Measurements from ENCODE around the gene IFNA21.

IFNA21 gene

GRCh38 chr9:21174671-21175070 is 8.2 kb upstream of the IFNA21 start:
- Histone ChIP-seq H3K27ac (ENCODE audit: low read length) (no peak overlapping the region), H3K4me3 (ENCODE audit: low read length) (no peak overlapping the region), H3K9ac (ENCODE audit: low read depth, low read length) (no peak overlapping the region), H3K4me1 (ENCODE audit: insufficient read depth, low read length) (no peaks in the 10 kb centered on the region), H3K36me3 (ENCODE audit: insufficient read depth, low read depth, low read length) (no peaks in the 10 kb centered on the region), H3K9me3 (ENCODE audit: insufficient read depth, low read depth, low read length) (no peaks in the 10 kb centered on the region), H3K27me3 (ENCODE audit: insufficient read depth, low read length) (no peaks in the 10 kb centered on the region)

GRCh38 chr9:21172156-21172555 is 5.7 kb upstream of the IFNA21 start:
- Histone ChIP-seq H3K27ac (ENCODE audit: low read length) (no peak overlapping the region), H3K4me1 (ENCODE audit: insufficient read depth, low read length) (no peaks in the 10 kb centered on the region), H3K27me3 (ENCODE audit: insufficient read depth, low read length) (no peaks in the 10 kb centered on the region), H3K4me3 (ENCODE audit: low read length) (no peak overlapping the region), H3K9ac (ENCODE audit: low read depth, low read length) (no peak overlapping the region), H3K36me3 (ENCODE audit: insufficient read depth, low read depth, low read length) (no peaks in the 10 kb centered on the region), H3K9me3 (ENCODE audit: insufficient read depth, low read depth, low read length) (no peaks in the 10 kb centered on the region)

GRCh38 chr9:21171351-21171750 is 4.9 kb upstream of the IFNA21 start:
- no peaks in the 10 kb centered on the region for H3K4me1 ChIP-seq (ENCODE audit: insufficient read depth, low read length)
- no peaks in the 10 kb centered on the region for H3K27me3 ChIP-seq (ENCODE audit: insufficient read depth, low read length)
- H3K36me3 ChIP-seq (ENCODE audit: insufficient read depth, low read depth, low read length), result no peaks in the 10 kb centered on the region
- no peak overlapping the region for H3K4me3 ChIP-seq (ENCODE audit: low read length)
- no peaks in the 10 kb centered on the region for H3K9me3 ChIP-seq (ENCODE audit: insufficient read depth, low read depth, low read length)
- no peak overlapping the region for H3K9ac ChIP-seq (ENCODE audit: low read depth, low read length)
- no peak overlapping the region for H3K27ac ChIP-seq (ENCODE audit: low read length)

GRCh38 chr9:21165516-21165915 is 944 bp downstream of the IFNA21 start:
- H3K27ac ChIP-seq (ENCODE audit: low read length), result no peak overlapping the region
- no peaks in the 10 kb centered on the region for H3K4me1 ChIP-seq (ENCODE audit: insufficient read depth, low read length)
- H3K9ac ChIP-seq (ENCODE audit: low read depth, low read length), result no peak overlapping the region
- H3K36me3 ChIP-seq (ENCODE audit: insufficient read depth, low read depth, low read length), result no peaks in the 10 kb centered on the region
- no peaks in the 10 kb centered on the region for H3K27me3 ChIP-seq (ENCODE audit: insufficient read depth, low read length)
- no peaks in the 10 kb centered on the region for H3K9me3 ChIP-seq (ENCODE audit: insufficient read depth, low read depth, low read length)
- H3K4me3 ChIP-seq (ENCODE audit: low read length), result no peak overlapping the region

GRCh38 chr9:21160178-21160577 is 6.3 kb downstream of the IFNA21 start:
- H3K4me1 ChIP-seq (ENCODE audit: insufficient read depth, low read length), result no peaks in the 10 kb centered on the region
- H3K9ac ChIP-seq (ENCODE audit: low read depth, low read length), result no peak overlapping the region
- H3K36me3 ChIP-seq (ENCODE audit: insufficient read depth, low read depth, low read length), result no peaks in the 10 kb centered on the region
- H3K4me3 ChIP-seq (ENCODE audit: low read length), result no peak overlapping the region
- no peaks in the 10 kb centered on the region for H3K27me3 ChIP-seq (ENCODE audit: insufficient read depth, low read length)
- H3K27ac ChIP-seq (ENCODE audit: low read length), result no peak overlapping the region
- no peaks in the 10 kb centered on the region for H3K9me3 ChIP-seq (ENCODE audit: insufficient read depth, low read depth, low read length)

- Histone ChIP-seq H3K4me3 (ENCODE audit: low read length) (no peak overlapping the region), H3K27me3 (ENCODE audit: insufficient read depth, low read length) (no peaks in the 10 kb centered on the region), H3K9me3 (ENCODE audit: insufficient read depth, low read depth, low read length) (no peaks in the 10 kb centered on the region), H3K4me1 (ENCODE audit: insufficient read depth, low read length) (no peaks in the 10 kb centered on the region), H3K36me3 (ENCODE audit: insufficient read depth, low read depth, low read length) (no peaks in the 10 kb centered on the region), H3K9ac (ENCODE audit: low read depth, low read length) (no peak overlapping the region), H3K27ac (ENCODE audit: low read length) (no peak overlapping the region)
Observed at GRCh38 chr9:21155501-21155900, 11.0 kb downstream of the IFNA21 start.

- Histone ChIP-seq H3K27ac (ENCODE audit: low read length) (no peak overlapping the region), H3K9me3 (ENCODE audit: insufficient read depth, low read depth, low read length) (no peaks in the 10 kb centered on the region), H3K27me3 (ENCODE audit: insufficient read depth, low read length) (no peaks in the 10 kb centered on the region), H3K36me3 (ENCODE audit: insufficient read depth, low read depth, low read length) (no peaks in the 10 kb centered on the region), H3K4me3 (ENCODE audit: low read length) (no peak overlapping the region), H3K9ac (ENCODE audit: low read depth, low read length) (no peak overlapping the region), H3K4me1 (ENCODE audit: insufficient read depth, low read length) (no peaks in the 10 kb centered on the region)
Observed at GRCh38 chr9:21154018-21154608, 12.3 kb downstream of the IFNA21 start.

GRCh38 chr9:21153336-21154017 is 13.0 kb downstream of the IFNA21 start:
- no peaks in the 10 kb centered on the region for H3K4me1 ChIP-seq (ENCODE audit: insufficient read depth, low read length)
- H3K36me3 ChIP-seq (ENCODE audit: insufficient read depth, low read depth, low read length), result no peaks in the 10 kb centered on the region
- no peak overlapping the region for H3K4me3 ChIP-seq (ENCODE audit: low read length)
- H3K27ac ChIP-seq (ENCODE audit: low read length), result no peak overlapping the region
- no peaks in the 10 kb centered on the region for H3K9me3 ChIP-seq (ENCODE audit: insufficient read depth, low read depth, low read length)
- no peak overlapping the region for H3K9ac ChIP-seq (ENCODE audit: low read depth, low read length)
- no peaks in the 10 kb centered on the region for H3K27me3 ChIP-seq (ENCODE audit: insufficient read depth, low read length)

GRCh38 chr9:21144603-21145002 is 21.9 kb downstream of the IFNA21 start:
- Histone ChIP-seq H3K36me3 (ENCODE audit: insufficient read depth, low read depth, low read length) (no peaks in the 10 kb centered on the region), H3K9ac (ENCODE audit: low read depth, low read length) (no peak overlapping the region), H3K4me1 (ENCODE audit: insufficient read depth, low read length) (no peaks in the 10 kb centered on the region), H3K27ac (ENCODE audit: low read length) (no peak overlapping the region), H3K27me3 (ENCODE audit: insufficient read depth, low read length) (no peaks in the 10 kb centered on the region), H3K9me3 (ENCODE audit: insufficient read depth, low read depth, low read length) (no peaks in the 10 kb centered on the region), H3K4me3 (ENCODE audit: low read length) (no peak overlapping the region)

- Histone ChIP-seq H3K27ac (ENCODE audit: low read length) (no peak within 1 kb of the TSS), H3K36me3 (ENCODE audit: insufficient read depth, low read depth, low read length) (no peaks in the 10 kb centered on the region), H3K4me1 (ENCODE audit: insufficient read depth, low read length) (no peaks in the 10 kb centered on the region), H3K4me3 (ENCODE audit: low read length) (no peak within 1 kb of the TSS), H3K9me3 (ENCODE audit: insufficient read depth, low read depth, low read length) (no peaks in the 10 kb centered on the region), H3K9ac (ENCODE audit: low read depth, low read length) (no peak within 1 kb of the TSS), H3K27me3 (ENCODE audit: insufficient read depth, low read length) (no peaks in the 10 kb centered on the region)
Observed at GRCh38 chr9:21141427-21141882, 25.0 kb downstream of the IFNA21 start, which contains the start of gene IFNW1. IFNW1 (minus strand) TSS chr9:21141832; CDS start chr9:21141570, 262 bp downstream.

GRCh38 chr9:21137020-21137419 is 29.4 kb downstream of the IFNA21 start:
- no peaks in the 10 kb centered on the region for H3K4me1 ChIP-seq (ENCODE audit: insufficient read depth, low read length)
- no peaks in the 10 kb centered on the region for H3K27me3 ChIP-seq (ENCODE audit: insufficient read depth, low read length)
- no peak overlapping the region for H3K4me3 ChIP-seq (ENCODE audit: low read length)
- no peak overlapping the region for H3K9ac ChIP-seq (ENCODE audit: low read depth, low read length)
- no peaks in the 10 kb centered on the region for H3K9me3 ChIP-seq (ENCODE audit: insufficient read depth, low read depth, low read length)
- H3K36me3 ChIP-seq (ENCODE audit: insufficient read depth, low read depth, low read length), result no peaks in the 10 kb centered on the region
- H3K27ac ChIP-seq (ENCODE audit: low read length), result no peak overlapping the region

- no peaks in the 10 kb centered on the region for H3K9me3 ChIP-seq (ENCODE audit: insufficient read depth, low read depth, low read length)
- H3K4me1 ChIP-seq (ENCODE audit: insufficient read depth, low read length), result no peaks in the 10 kb centered on the region
- H3K27ac ChIP-seq (ENCODE audit: low read length), result no peak overlapping the region
- no peaks in the 10 kb centered on the region for H3K36me3 ChIP-seq (ENCODE audit: insufficient read depth, low read depth, low read length)
- H3K27me3 ChIP-seq (ENCODE audit: insufficient read depth, low read length), result no peaks in the 10 kb centered on the region
- no peak overlapping the region for H3K4me3 ChIP-seq (ENCODE audit: low read length)
- no peak overlapping the region for H3K9ac ChIP-seq (ENCODE audit: low read depth, low read length)
Observed at GRCh38 chr9:21135736-21136135, 30.7 kb downstream of the IFNA21 start.
